Ureter (tissue), 1 donor: ENCODE results near the gene C4BPA. TPM values are rescaled to one million over a fixed set of nuclear protein-coding genes. Genes with fewer than 3 reads are reported as not detected.
A peak's percentile ranks its signal among the peaks of the same experiment; 100 is the strongest.

Experiments used
- DNase-seq: peaks from one replicate; pipeline ENCODE4 v3.0.0-alpha.2; 2020; ENCODE audit warnings: low spot score
- total RNA-seq: library from RNA; stranded (reverse); gene quantifications from one replicate; pipeline ENCODE4 v1.2.4, GENCODE V29; 2023
- donor health status: DM: yes; HTN: yes; CAD: no.

Gene C4BPA
- total RNA-seq, 1 donor from 2014 or later, result 0.21 TPM

DNA sequence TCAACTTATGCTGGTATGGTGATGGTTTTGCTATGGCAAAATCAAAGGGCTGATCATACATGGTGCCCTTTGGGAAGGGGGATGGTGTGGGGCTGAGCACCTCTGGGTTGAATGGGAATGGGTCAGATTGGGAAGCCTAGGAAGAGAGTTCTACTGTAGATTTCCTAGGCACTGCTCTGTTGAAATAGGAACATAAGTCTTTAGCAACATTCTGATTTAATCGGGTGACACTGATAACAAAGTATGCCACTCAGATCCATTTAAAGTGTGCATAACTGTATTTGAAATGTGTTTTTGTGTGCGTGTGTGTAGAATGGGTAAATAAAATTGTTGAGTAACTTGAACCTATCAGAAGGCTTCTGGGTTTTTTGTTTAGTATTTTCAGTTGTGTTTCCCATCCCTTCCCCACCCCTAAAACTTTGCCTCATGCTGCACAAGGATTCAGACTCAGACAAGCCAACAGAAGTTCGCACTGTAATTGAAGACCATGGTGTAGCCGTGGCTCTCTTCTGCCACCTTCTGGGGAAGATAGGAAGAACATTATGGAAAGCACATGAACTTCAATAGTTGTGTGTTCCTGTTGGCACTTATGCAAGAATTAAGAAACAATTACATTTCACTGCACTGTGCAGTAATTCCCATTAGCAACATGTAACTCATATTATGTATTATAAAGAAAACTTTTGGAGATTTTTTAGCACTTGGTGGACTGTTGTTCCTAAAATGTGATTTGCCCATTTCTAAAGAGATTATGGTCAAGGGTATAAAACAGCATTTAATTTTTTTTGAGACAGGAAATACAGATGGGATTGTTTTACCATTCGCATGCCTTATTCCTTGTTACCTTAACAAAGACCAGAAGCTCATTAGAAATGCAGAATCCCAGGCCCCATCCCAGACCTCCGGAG, 26.3 kb upstream of the C4BPA start:
- DNase-seq, result peak; percentile 83

DNA sequence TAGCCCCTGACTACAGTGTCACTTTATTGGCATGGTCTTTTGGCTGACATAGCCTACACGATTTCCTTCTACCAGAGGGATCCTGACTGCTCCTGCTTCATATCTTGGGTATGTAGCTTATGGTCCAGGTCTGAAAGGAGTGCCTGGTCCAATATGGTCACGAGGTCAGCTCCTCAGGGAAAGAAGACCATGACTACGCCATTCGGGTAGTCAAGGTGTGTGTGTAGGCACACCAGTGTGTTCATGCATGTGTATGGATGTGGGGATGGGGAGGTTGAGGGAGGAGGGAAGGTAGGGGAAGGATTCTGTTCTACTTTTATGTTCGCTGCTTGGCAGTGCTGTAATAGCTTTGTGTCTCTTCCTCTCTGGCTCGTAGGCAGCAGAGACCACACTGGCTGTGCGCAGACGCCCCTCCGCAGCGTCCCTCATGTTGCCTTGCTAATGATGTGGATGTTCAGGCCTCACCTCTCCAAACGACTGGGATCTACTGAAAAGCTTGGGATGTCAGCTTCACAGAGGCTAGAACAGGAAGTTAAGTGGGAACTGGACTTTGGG, 25.4 kb upstream of the C4BPA start:
- no peak for DNase-seq

DNA sequence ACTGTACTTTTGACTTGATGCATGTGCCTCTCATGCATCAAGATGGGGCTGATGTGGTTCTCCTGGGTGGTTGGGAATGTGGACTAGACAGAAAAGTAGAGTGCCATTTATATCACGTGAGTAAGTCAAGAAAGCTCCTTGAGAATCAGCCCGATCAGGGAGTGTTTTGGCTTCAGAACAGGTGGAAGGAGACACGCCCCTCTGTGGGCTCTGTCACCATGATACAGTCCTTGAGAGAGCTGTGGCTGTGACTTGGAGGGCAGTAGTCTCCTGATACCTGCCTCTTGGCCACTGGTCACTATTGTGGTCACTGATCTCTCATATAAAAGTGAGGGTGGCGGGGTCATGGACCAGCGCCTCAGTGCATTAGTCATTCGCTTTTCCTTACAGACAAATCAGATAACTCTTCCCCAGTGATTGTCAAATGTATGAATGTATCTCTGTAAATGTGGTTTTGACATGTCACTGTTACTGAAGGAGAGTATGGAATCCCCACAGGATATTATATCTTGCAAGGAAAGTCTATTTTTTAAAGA, 24.3 kb upstream of the C4BPA start:
- DNase-seq, result no peak

DNA sequence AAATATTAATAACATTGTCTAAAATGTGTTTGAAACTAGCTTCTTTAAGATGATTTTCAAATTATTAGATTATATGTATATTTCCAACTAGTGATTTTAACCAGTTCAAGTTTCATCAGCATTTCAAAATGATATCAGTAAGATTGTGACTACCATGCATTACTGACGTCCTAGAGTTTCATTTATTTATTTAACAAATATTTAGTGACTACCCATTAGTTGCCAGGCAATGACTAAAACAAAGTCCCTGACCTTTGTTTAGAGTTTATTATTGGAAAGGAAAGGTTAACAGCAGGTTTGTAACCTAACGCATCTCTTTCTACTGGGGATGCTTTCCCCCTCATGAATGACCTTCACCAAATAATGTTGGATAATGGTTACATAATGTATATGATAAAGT, 22.9 kb upstream of the C4BPA start:
- DNase-seq, result no peak

DNA sequence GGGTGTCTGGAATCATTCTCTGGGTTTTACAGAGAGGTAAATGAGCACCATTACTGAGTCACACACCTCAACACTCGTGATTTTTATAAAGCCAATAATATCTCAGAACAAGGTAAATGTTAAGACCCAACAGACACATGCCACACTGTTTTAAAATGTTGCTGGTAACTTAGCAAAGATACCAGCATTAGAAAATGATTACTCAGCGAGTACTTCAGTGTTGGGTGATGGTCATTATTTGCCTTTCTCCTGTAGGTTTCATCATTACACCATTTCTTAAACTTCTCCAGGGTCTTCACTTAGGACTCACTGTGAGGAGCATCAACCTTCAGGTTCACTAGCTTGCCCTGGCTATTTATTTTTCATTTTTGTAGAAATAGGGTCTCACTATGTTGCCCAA, 22.2 kb upstream of the C4BPA start:
- no peak for DNase-seq

DNA sequence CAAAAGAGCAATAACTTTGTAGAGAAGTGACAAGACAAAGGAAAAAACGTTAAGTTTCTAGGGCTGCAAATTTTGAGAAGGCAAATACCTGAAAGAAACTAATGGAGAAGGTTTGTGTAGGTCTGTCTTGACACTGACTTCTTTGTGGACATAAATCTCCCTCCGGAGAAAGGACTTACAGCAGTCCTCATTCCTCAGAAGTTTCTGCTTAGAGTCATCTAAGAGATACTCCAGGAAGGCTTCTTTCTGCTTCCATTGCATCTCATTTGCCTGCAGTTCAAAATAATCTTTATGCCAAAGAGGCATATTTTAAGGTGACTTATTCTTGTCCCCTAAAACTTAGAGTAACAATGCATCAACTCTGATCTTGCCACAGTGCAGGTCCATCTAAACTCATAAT, 19.8 kb upstream of the C4BPA start:
- no peak for DNase-seq

DNA sequence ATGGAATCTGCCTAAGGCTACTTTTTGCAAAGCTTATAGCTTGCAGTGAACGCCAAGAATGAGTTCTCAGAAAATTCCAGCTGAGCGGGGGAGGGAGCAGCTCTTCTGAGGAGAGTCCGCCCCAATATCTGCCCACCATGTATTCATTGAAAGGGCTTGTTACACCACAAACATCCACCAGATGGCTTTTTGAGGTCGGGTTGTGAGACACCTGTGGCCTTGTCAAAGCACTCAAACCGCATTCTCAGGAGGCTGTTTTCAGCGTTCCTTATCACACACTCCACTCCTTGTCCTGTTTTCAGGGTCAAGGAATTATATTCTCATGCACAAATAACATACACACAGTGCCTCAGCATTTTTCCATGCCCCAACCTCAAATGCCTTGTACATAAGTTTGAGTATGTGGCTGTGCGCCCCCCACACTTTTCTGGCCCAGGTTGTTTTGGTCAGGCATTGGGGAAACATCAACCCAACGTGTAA, 19.3 kb upstream of the C4BPA start:
- peak; percentile 55 for DNase-seq

DNA sequence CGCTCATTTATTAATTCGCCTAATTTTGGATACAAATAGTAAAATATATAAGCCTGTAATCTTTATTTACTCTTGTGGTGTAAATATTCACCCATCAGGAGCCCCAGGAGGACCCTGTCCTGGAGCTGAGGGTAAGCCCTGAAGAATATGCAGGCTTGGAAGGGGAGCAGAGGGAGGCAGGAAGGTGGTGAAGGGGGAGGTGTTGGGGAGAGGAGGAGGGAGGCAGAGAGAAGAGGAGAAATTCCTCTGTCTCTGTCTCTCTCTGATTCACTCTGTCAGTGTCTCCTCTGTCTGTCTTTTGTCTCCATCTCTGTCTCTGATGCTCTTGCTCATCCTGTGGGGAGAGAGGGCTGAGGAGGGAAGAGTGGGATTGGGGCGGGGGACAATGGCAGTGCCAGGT, 18.1 kb upstream of the C4BPA start:
- DNase-seq, result no peak

DNA sequence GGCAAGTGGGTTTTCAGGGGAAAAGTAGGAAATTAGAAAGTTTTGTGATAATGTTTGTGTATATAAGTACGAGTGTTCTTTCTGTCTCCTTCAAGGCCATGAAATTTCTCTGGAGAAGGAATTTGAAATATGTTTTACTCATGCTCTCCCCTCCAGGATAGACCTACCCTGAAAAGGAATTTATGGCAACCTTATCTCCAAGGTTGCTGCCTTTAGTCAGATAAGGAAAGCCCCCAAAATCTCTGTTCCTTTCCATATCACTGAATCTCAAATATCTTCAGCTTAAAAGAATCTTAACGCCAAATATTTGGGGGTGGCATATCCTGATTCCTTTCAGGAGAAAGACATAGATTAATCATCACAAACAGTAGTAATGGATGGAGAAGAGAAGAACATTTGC, 15.9 kb upstream of the C4BPA start:
- DNase-seq, result no peak

DNA sequence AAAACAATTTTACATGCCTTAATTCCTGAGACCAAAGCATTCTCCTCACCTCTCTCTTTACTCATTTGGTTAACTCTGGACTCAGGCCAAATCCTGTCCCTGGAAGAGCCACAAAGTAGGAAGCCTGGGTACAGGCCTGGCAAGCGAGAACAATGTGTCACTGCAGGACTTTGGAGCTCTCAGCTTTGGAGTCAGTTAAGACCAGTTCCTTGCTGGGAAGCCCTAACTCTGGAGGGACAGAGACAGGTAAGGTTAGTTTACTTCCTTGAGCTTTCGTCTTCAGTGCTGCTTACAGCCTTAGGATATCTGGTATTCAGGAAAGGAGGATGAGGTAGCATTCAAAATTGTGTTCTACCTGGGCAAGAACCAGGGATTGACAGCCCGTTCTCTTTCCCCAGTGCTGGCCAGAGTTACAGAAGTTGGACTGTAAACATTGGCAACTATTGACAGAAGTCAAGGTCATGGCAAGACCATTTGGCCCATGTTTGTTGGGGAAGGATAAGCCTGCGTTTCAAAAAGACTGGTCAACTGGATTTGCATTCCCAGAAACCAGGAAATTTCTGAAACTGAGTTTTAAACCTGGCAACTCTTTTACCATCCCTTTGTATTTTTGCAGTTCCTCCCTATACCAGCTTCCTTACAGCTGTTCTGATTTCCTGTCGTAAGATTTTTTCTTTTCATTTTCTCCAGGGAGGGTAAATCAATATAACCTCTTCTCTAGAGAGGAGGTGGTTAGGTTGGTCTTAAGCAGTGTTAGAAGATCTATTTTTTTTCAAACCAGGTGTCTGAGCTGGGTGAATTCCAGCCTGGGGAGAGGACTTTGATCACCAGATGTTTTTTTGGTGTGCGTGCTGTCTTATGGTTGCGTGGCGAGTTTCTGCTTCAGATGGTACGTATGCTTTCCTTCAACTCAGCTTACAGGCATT, 15.1 kb upstream of the C4BPA start, which contains the start of gene C4BPB:
C4BPB (plus strand) TSS at position 160 of the 926 bp plus-strand sequence; CDS start at position 832, 672 bp downstream.
- no peak for DNase-seq

DNA sequence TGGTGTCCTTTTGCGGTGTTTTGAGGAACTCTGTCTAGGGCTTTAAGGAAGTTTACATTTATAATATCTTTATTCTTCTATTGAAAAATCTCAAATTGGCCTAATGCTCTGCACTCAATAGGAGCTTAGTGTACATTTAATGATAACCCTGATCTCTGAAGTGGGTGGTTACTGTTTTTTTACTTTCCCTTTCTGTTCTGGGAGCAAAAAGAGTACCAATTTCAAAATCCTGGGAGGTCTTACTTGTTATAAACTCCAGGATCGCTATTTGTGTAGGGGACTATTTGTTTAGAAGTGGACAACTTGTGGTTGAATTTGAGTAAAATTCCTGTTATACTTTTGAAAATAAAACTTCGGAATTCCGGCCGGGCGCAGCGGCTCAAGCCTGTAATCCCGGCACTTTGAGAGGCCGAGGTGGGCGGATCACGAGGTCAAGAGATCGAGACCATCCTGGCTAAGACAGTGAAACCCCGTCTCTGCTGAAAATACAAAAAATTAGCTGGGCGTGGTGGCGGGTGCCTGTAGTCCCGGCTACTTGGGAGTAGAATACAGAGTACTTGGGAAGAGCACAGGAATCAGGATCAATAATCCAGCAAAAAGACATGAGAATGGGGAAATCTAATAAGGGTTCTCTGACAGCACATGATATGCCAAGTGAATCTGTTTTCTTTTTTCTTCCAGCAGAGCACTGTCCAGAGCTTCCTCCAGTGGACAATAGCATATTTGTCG, 14.2 kb upstream of the C4BPA start:
- no peak for DNase-seq

DNA sequence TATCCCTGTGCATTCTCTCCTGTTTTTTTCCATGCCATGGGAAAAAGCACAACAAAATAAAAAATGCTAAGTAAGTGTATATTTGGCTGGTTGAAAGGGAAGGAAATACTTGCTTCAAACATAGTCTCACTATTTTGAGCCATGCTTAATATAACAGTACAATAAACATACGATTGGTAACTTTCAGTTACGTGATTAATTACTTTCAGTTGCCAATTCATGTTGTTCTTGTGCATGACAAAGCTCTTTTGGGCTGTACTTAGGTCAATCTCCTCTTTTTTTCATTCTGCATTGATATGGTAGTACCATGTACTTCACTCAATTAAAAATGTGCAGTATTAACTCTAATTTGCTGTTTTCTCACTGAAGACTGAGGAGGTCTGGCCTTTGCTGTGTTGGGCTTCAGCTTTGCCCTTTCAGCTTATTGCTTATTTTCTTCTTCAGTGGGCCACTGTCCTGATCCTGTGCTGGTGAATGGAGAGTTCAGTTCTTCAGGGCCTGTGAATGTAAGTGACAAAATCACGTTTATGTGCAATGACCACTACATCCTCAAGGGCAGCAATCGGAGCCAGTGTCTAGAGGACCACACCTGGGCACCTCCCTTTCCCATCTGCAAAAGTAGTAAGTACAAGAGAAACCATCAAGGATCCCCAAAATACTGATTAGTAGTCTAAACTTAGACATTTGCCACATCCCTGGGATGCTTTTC, 12.7 kb upstream of the C4BPA start:
- DNase-seq, result no peak

DNA sequence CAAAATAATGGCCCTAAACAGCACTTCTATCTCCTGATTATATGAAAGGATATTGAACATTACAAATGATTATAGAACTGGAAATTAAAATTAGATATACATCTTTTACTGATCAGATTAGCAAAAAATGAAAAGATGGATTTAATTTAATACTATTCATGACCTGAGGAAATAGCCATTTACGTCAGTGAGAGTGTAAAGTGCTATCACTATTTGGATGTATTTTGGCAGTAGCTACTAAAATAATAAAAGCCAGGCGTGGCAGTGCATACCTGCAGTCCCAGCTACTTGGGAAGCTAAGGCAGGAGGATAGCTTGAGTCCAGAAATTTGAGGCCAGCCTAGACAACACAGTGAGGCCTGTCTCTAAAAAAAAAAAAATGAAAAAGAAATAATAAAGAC, 10.1 kb upstream of the C4BPA start:
- DNase-seq, result no peak

DNA sequence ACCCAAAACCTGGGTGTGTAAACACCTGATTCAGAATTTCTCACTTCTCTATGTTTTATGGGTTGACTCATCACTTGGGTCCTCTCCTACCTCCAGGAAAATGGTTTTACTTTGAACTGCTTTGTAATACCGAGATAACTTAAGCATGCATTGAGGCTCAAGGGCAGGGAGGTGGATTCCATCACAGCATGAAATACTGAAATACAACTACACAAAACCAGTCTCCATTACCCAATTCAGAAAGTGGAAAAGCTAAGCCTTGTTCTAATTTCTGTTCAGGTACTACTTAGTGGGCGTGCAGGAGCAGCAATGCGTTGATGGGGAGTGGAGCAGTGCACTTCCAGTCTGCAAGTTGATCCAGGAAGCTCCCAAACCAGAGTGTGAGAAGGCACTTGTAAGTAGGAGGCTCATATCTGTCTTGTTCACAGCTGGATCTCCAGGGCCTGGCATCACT, 6.1 kb upstream of the C4BPA start:
- DNase-seq, result no peak

DNA sequence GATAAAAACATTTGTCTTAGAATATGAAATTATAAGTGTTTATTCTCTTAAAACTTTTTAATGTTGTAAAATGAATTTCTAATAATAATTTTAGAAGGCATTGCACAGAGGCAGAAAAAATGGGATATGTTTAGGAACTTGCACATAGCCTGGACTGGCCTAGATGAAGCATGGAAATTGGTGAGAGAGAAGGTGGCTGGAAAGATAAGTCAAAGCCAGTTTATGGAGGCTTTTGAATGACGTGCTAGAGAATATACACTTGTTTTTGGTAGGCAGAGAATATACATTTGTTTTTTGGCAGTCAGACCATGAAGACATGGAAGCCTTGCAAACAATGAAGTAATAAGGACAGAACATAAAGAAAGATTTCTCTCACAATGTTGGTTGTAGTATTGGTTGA, 2.3 kb upstream of the C4BPA start:
- DNase-seq, result no peak

DNA sequence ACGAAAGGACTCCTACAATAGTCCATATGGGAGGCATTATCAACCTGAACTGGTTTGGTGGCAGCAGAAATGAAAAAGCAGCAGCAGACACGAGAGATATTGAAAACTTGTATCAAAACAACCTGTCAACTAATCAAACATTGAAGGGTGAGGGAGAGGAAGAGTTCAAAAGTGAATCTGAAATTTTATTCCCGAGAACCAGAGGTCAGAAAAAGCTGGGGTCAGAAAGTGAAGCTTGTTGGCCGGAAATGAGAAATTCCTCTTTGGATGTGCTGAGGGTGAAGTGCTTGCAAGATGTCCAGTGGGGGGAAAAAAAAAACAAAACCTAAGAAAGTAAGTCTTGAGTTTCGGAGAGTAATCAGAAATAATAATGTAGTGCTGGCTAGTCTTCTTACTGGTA, 1.9 kb upstream of the C4BPA start:
- DNase-seq, result no peak

DNA sequence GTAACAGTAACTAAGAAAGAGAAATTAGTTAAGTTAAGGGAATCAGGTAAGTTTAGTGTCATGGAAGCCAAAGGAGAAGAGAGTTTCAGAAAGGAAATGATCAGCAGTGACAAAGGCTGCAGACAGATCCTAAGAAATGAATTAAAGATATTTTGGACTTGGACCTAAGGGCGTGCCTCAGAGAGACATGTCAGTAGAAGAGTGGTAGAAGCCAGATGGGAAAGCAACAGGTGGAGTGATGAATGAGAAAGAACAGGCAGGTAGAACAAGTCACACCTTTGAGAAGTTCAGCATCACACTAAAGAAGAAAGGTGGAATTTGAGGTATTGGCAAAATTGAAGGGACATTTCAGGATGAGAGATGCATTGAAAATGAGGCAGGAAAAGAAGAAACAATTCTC, 1.4 kb upstream of the C4BPA start:
- no peak for DNase-seq

DNA sequence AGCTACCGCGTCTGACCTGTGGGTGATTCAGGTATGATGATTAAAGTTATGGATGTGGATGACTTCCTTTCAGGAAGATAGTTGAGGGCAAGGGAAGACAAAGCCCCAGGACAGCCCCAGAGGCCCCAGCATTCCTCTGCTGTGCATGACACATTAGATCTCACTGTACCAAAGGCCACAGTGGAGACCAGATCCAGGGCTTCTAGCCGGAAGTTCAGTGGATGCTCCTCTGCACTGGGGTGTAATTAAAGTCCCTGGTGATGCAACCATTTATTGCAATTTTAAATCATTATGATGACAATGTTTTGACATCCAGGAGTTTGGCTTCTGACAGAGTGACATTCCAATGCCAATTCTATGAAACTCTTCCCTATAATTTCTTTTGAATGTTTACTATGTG, 5.0 kb downstream of the C4BPA start:
- no peak for DNase-seq

DNA sequence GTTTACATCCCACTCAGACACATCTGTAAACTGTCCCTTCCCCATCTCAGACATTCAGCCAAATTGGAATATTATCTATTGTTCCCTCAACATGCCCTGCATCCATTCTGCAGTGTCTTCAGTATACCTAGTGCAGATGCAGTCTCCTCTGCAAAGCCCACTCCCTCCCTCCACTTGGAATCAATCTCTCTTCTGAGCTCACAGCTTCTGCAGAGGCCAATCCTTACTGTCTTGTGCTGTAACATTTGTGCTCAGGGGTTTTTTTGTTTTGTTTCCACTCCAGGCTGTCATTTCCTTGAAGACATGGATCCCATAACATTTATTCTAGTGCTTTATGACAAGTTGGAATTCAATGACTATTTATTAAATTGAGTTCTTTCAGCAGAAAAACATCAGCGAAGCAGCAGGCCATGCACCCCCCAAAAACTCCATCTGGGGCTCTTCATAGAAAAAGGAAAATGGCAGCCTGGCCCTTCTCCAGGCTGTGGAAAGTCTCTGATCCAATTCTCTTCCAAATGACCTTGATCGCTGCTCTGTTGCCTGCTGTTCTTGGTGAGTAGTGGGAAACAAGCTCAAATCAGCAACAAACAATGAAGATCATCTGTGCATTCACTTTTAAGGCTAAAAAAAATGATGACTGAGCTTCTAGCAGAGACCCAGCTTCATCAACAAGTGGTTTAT, 8.7 kb downstream of the C4BPA start:
- no peak for DNase-seq

DNA sequence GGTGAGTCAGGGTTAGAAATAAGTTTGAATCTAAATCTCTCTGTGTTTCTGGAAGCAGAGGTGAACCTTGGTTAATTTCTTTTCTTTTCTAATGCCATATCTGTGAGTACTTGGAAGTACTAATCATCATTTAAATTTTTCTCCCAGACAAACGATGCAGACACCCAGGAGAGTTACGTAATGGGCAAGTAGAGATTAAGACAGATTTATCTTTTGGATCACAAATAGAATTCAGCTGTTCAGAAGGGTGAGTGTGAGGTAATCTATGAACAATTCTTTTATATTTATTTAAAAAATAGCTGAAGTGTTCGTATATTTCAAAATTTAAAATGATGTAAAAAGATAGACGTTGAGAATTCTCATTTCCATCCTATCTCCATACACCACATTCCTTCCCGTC, 11.2 kb downstream of the C4BPA start:
- no peak for DNase-seq
